ENCODE data around the gene KRT222.

The KRT222 gene

DNA sequence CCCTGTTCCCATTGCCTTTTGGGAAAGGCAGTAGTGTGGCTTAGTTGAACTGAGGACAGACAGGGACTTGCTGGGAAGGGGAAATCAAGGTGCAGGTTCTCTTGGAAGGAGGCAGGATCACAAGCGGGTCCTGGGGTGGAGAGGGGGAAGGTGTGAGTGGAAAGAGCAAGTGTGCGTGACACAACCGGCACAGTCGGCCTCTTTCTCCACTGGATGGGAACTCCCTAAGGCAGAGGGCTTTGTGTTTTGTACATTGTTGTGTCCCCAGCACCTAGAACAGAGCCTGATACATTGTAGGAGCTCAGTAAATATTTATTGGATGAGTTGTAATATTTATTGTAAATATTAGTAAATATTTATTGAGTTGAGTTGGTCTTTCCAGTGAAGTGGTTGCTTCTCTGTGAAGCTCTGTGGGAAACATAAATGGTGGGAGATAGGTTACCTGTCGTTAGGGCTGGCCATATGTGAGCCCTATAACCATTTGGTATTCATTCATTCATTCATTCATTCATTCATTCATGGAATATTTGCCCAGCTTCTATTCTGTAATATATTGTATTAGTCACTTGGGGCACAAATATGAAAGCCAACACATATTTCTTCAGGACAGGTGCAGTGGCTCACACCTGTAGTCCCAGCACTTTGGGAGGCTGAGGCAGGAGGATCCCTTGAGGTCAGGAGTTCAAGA is 51.4 kb downstream of the KRT222 start:
- no peak for DNase-seq

- DNase-seq: no peak
Measured at GRCh38 chr17:40612599-40613244, 52.3 kb downstream of the KRT222 start.

DNA sequence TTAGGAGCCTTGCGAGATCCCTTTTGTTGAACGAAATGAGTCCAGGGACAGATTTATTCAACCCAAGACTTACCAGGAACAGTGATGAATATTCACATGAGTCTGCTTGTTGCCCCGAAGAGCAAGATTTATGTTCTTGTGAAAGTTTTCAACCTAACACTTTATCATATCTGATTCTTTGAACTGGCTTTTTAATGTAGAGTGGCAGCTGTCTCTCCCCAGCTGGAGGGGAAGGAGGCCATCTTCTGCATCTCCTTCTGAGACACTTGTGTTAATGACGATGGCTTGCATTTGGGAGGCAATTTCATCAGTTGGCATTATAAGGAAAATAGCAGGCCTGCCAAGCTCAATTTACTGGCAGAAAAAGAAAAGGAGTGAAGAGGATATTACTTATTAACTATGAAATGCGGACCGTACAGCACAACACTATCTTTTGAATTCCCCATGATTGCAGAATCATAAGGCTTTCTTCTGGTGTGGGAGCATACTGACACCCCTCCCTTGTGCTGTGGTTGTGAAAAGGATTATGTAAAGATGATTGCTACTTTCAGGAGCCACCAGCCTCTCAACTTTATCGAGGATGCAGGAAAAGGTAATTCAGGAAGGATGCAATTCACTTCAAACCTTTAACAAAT is 53.0 kb downstream of the KRT222 start:
- no peak for DNase-seq

DNA sequence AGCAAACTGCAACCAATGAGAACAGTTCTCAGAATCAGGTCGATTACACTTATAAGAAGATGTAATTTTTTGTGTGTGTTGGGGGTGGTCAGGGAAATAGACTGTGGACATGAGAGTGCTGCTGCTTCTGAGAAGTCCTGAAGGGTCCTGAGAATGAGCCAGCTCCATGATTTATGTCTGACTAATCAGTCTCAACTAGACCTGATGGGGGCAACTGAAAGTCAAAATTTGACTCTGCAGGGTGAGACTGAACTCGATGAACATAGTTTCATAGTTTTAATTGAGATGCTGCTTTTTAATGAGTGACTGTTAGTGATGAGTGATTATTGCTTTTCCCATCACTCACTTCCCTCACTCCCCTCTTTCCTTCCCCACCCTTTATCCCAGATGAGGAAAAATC is 54.6 kb downstream of the KRT222 start:
- DNase-seq: no peak

- no peak for DNase-seq
Measured at GRCh38 chr17:40608061-40608581, 56.9 kb downstream of the KRT222 start.

- no peak for DNase-seq
Measured at GRCh38 chr17:40607641-40608040, 57.3 kb downstream of the KRT222 start.

DNA sequence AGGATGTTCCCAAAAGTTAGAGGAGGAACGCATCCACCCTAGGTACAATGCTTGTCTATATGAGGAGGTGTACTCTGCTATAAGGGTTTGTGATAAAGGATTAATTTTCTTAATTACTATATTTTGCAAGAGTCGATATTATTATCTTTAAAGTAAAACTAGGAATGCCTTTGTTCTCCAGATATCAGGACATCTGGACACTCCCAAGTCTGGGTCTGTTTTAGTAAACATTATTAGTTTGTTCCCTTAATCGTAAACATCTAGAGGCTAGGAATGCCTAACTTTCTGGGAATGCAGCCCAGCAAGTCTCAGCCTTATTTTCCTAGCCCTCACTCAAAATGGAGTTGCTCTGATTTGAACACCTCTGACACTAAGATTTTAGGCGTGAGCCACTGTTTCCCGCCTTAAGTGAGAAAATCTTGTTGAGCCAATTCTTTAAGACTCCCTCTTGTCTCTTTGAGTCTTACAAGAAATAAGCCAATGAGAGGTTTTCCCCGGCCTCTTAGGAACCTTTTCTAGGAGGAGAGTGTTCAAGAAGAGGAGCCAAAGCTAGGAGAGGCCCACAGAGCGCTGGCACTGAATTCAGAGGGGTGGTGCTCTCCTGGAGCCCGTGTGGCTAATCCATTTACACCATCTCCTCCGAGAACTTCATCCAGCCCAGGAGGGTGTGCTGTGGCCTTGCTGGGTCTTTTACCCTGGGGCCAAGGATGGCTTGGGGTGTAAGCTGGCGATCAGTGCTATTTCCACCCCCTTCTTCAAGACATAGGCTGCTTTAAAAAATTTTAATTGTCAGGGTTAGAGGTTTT is 58.2 kb downstream of the KRT222 start:
- no peak for DNase-seq

GRCh38 chr17:40605306-40605705 is 59.7 kb downstream of the KRT222 start:
- DNase-seq: no peak
